HK-2 (cell line): Measurements from ENCODE around the gene WNT11.
"Not testable (repeated sequence)": the region's sequence is repeated elsewhere in the genome, so short reads cannot be mapped to it uniquely, and the experiment has no call there.

Experiments
- DNase-seq: peaks from one replicate; pipeline ENCODE4 v3.0.0-alpha.2; 2018; ENCODE audit not compliant: unreplicated experiment

The WNT11 gene

DNA sequence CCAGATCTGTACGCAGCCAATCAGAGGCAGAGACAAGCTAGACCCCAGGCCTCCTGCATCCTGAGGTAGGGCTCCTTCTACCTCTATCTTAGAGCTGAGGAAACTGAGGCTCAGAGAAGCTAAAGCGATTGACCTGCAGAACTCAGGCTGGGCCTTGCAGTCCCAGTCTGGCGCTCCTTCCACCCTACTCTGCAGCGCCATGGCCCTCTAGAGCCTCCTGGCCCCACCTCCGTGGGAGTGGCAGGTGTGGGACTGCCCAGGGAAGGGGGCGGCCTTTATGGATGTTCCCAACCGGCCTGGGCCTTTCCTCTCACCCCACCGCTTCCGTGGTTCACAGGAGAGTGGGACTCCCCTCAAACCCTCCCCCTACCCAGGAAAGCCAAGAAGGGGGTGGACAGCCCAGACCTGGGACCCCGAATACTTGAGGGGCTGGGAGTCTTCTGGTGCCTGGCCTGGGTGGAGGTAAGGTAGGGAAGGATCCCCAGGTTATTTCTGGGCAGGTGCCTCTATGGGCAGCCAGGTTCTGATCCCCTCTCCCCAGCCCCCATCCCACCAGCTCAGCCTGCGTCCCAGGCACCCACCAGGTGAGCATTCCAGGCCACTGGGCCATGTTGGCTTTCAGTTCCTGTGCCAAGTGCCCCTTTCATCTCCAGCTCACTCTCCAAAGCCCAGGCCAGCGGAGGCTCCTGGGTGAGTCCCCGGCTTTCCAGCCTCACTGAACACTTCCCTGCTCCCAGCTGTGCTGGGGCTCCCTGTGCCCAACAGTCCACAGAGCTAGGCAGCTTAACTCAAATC lies 3.0 kb downstream of the WNT11 start:
- DNase-seq = no peak

DNA sequence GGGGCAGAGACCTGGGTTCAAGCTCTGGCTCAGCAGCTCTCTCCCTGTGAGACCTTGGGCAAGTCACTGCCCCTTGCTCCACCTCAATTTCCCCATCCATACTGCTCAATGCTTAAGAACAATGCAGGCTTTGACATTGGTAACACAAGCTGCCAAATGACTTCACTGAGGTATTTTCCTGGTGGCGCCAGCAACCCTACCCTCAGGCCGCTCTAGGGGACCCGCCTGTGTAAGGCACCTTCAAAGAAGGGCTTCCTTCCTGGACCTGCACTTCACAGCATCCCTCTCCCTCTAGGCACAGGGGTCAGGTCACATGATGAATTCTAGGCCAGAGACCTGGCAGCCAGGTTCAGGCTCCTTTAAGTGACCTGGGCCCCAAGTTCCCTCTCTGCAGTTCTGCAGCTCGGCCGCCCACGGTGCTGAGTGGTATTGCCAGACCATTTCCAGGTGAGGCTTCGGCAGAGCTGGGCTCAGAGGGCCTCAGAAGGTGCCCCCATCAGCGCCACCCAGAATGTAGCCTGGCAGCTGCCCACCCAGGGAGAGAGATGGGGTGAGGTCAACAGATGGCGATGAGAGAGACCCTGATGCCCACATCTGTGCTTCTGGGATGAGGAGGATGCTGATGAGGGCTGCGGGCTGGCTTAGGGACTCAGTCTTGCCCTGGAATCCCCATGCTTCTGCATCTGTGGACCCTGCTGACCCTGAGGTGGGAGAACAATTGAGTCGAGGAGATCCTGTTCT lies 4.5 kb downstream of the WNT11 start:
- DNase-seq = no peak

DNA sequence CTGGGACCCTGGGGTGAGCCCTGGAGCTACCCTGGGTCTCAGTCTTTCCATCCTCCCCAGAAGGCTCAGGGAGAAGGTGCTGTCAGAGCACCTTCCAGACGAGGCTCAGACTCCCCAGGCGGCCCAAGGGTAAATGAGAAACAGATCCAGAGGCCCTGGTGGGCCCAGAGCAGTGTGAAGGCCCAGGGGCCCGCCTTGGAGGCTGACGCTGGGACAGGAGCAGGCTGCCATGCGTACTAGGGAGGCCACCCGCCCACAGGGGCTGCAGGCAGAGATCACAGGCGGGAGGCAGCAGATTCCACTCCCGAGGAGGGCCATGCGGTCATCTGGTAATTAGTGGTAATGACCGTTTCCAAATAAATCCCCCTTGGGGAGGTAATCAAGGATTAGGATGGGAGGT lies 5.2 kb downstream of the WNT11 start:
- no peak for DNase-seq

DNA sequence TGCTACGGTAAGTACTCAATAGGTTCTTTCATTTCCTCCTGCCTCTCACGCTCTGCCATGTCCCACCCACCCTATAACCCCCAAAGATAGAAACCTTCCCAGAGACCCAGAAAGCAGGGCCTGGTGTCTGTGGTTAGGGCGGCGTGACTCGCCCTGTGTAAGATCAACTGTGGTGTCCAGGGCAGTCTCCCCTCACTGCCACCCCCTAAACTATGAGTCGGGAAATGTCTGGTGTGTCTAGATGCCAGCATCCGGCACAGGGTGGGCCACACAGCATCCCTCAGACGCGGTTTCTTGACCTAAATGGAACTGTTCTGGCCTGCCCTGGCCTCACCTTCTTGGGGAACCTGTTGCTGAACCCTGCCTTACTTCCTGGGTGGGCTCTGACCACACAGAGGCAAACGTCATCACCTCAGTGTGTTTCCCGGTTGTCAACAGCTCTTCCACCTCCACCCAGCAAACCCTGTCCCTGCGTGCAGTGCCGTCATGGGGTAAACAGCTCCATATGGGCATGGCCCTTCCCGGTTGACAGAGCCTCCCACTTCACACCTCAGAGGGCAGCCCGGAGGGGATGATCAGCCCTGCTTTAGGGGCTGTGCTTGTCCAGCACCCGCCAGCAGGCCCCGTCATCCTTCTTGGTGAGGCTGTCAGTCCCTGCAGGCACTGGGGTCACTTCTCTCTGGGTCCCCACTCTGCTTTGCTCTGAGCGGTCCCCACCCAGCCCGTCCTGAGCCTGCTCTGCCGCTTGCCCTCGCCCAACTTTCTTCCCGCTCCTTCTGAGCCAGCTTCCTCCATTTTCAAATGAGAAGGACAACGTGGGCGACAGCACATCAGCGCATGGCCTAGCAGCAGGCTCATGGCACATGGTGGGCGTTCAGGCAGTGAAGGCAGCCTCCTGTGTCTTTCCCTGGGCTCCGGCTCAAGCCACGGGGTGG lies 6.0 kb downstream of the WNT11 start:
- no peak for DNase-seq

DNA sequence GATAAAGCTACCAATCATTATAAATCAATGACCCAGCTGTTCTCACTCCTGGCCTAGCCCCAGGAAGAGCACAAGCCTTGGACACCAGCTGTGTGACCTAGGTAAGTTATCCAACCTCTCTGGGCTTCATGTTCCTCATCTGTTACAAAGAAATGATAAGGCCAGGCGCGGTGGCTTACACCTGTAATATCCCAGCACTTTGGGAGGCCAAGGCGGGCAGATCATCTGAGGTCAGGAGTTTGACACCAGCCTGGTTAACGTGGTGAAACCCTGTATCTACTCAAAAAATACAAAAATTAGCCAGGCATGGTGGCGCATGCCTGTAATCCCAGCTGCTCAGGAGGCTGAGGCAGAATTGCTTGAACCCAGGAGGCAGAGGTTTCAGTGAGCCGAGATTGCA lies 7.6 kb downstream of the WNT11 start:
- DNase-seq = not testable (repeated sequence)

DNA sequence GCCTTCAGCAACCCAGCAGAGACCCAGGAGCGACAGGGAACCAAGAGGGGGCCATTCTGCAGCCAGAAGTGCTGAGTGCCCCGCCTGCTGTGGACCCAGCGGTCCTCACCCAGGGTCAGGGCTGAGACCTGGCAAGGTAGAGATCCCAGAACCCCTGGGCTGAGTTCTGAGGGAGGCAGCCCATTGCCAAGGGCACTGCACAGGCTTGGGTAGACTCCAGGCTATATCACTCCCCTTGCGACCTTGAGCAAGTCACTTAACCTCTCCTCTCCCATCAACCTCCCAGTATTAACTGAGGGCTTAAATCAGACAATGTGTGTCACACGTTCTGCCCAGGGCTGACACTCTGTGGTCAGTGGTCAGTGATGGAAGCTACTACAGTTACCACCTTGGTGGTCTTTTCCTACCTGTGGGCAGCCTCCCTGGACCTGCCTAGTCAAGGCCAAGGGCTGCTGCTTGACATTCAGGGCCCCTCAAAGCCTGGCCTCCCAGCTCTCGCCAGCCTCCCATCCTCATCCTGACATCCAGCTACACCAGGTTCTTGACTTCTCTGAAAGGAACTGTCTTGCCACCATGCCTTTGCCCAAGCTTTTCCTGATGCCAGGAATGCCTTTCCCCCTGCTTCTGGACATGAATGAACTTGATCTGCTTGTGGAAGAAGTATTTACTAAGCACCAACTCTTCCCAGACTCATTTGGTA lies 8.2 kb downstream of the WNT11 start:
- no peak for DNase-seq

DNA sequence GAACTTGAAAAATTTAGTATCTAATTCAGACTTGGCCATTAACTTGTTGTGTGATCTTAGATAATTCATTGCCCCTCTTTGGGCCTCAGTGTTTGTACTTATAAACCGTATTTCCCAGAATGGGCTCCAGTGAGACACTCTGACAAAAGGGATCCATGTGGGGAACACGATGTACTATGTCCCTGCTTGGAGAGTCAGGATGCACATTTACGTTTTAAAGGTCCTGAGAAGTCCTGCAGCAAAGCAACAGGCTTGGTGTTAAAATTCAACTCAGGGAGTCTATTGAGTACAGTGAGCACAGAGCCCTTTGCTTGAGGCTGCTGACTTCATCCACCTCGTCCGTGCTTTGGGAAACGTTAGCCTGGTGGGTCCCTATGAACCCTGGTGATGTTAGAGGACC lies 9.0 kb downstream of the WNT11 start:
- no peak for DNase-seq

DNA sequence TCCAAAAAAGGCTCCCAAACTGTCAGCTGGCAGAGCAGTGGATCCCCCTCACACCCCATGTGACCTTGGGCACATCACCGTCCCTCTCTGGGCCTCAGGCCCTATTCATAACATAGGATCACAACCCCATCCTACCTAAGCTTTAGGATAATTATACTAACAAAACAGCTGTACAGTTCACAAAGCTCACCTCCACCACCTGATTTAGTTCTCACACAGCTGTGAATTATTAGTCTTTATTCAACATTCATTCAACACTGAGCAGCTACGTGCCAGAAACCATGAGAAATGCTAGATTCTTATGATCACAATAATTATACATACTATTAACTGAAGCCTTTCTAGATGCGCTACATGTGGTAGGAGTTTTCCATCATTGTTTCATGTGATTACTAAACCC lies 9.5 kb downstream of the WNT11 start:
- DNase-seq = no peak

DNA sequence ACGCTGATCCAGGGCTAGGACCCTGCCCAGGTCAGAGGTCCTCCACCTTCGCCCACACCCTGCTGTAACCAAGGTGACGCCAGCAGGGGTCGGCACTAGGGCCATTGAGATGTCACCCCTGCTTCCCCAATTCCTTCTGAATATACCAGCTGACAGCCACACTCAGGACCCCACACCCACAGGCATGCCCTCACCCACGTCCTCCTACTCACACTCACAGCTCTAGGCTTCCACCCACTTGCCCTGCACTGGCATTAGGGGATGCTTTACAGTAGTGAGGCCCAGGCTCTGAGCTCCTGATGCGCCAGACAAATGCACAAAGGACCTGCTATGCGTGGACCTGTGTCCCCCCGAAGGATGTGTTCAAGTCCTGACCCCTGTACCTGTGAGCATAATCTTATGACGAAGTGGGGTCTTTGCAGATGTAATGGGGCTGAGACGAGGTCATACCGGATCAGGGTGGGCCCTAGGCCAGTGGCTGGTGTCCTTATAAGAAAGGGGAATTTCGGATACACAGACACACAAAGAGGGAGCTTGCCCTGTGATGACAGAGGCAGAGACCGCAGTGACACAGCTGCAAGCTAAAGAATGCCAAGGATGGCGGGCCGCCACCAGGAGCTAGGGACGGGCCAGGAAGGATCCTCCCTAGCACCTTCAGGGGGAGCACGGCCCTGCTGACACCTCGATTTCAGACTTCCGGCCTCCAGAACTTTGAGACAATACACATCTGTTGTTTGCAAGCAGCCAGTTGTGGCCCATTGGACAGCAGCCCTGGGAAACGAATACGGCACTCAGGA lies 11.2 kb downstream of the WNT11 start:
- DNase-seq = no peak

DNA sequence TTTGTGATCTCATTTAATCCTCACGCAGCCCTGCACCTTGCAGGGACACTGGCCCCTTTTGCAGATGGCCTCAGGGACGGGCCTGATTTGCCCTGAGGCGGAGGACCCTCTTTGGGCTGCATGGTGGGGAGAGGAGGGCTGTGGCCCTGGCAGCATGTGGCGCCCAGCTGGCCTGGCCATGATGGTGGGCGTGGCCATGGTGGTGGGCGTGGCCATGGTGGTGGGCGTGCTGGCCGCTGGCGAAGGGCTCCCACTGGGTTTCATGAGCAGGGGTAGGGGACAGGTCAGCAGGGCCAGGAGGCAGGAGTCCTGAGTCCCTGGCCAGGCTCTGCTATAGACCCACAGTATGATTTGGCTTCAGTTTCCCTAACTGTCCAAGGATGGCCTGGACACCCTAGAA lies 13.1 kb downstream of the WNT11 start:
- no peak for DNase-seq

DNA sequence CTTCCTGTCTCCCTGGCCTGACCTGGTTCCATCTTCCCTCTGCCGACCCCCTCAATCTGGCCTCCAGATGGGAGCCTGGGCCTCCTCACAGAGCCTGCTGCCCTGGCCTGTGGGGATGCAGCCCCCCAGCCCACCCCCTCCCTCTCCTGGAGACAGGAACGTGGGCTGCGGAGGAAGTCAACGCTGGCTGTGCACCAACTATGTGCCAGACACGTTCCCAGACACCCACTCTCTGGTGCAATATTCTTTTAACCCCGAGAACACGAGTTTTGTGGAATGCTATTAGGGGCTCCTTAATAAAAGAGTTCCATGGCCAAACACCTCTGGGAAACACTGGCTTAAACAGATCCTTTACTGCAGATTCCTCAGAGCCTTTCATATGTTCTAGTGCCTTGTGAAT lies 15.9 kb downstream of the WNT11 start:
- DNase-seq = no peak

DNA sequence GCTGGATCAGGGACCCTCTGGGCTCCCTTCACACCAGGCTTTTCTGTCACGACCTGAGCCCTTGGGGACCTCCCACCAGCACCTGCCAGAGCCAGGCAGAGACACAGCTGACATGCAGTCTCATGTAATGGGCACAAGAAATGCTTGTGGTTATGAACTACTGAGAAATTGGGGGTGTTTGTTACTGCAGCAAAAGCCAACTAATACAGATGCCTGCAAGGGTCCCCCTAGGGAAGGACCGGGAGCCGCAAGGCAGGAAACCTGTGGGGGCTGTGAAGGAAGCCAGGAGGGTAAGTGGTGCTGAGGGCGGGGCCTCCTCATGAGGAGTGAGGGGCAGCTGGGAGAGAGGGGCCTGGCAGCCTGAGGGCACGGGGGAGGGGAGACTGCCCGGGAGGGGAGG lies 16.6 kb downstream of the WNT11 start:
- DNase-seq = no peak

DNA sequence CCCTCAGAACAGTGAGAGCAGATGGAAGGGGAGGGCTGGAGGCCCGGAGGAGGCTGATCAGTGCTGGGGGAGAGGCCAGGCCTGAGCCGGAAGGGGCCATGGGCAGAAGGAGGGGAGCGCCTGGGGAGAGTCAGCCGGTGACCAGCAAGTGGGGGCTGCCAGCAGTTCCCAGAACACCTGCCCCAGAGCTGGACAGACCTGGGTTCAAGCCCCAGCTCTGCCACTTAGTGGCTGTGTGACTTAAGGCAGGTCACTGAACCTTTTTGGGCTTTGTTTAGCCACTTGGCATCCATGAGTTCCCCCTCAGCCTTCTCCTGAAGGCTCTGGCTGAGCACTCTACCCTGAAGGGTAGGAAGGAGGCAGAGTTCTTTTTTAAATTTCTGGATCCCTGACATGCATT lies 17.4 kb downstream of the WNT11 start:
- DNase-seq = no peak

DNA sequence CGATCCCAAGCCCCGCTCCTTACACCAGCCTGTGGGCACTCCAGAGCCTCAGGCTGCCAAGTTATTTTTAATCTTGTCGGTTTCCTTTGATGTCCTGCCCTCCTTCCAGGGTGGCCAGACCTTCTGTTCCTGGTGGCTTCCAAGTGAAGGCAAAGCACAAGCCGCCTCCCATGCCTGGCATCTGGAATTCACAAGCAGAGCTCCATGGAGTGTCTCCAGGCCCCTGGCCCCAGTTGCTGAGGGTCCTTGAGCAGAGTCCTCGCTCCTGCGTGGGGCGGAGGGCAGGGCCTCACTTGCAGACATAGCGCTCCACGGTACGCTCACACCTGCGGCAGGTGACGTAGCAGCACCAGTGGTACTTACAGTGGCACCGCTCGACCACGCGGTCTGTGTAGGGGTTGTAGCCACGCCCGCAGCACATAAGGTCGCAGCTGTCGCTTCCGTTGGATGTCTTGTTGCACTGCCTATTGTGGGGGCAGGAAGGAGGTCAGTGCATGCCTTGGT lies 19.5 kb downstream of the WNT11 start:
- DNase-seq = no peak

DNA sequence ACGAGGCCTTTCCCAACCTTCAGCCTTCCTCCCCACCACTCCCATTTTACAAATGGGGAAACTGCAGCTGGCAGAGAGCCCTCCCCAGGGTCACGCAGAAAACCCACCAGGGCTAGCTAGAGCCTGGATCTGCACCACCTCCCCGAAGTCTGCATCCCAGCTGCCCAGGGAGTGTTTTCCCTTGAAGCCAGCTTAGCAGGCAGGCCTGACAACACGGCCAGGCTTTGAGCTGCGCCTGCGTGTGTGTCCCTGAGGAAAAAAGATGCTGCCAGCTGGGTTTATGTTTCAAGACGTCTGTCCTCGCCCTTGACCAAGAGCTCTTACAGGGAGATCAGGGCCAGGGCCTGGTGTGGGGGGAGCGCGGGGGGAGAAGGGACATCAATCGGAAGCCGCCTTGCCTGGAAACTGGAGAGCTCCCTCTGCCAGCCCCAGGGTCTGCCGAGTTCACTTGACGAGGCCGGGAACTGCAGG lies 20.3 kb downstream of the WNT11 start:
- DNase-seq = no peak

DNA sequence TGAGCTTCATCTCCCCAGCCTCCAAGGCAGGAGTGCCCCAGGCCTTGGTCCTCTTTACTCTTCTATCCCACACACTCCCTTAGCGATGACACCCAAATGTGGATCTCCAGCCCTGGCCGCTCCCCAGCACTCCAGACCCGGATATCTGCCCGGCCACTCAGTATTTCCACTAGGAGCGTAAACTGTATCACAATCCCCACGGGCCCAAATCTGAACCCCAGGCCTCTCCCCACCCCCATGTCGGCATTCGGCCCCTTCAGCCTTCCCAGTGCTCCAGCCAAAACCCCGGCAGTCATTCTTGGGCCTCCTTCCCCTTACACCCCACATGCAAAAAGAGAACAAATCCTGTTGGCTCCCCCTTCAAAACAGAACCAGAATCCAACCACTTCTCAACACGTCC lies 20.8 kb downstream of the WNT11 start:
- no peak for DNase-seq

DNA sequence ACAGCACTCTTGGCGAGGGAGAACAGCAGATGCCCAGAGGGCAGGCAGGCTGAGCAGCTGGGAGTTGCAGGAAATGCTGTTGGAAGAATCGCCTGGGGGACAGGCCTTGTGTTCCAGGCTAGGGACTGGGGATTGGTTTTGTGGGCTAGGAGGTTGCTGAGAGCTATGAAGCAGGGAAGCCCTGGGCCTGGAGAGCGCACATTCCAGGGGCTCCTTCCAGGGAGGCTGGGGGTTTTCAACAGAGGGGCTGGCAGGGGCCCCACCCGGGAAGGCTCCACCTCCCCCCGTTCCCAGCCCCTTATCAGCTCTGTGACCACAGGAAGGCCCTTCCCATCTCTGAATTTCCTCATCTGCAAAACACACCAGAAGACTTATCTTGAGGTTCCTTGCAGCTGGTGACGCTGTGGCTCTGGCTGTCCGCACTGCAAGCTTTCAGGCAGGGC lies 21.7 kb downstream of the WNT11 start:
- no peak for DNase-seq

DNA sequence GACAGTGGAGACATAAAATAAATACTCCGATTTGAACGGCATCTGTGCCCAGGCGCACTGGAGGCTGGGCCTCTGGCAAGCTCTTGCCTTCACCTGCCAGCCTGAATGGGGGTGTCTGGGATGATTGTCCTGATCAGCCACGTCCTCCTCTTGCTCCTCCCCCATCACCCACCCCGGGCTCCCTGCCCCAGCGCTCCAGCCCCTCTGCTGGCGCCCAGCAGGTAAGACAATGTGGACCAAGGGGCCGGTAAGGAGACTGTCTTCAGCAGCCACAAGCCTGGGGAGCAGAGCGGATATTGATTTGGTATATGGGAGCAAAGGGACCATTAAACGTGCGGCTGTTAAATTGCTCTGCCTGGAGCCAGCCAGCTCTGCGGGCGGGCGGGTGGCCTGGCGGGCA lies 24.9 kb downstream of the WNT11 start:
- no peak for DNase-seq

DNA sequence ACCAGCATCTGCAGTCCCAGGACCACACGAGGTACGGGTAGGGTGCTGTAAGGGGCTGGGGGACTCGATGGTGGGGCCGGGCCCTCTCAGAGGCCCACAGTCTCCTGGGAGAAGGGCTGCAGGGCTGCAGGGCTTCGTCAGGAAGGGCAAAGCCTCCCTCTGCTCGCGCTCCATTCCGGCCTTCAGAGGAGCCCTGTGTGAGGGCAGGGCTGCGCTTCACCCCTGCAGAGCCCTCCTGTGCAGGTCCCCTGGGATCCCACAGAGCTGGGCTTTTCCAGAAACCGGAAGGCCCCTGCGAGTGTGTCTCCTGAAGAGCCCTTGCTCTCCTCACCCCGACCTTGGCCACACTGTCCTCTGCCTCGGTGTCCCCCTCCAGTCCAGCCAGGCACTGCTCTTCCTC lies 27.2 kb downstream of the WNT11 start:
- DNase-seq = no peak

DNA sequence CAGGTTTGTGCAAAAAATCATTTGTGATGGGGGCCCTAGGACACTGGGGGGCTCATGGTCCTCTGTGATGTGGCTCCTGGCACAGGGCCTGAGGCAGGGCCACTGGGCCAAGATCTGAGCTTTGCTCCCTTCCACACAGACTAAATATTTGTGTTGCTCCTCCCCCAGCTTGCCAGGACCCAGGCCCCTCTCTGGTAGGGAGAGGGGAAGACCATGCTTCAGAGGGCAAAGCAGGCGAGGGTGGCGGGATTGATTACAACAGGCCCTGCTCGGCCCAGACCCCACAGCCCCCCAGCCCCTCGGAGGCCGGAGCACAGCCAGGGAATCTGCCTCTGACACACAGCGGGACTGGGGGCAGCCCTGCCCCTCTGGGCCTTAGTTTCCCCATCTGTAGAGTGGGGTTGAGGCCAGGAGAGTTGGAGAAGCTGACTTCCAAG lies 29.0 kb downstream of the WNT11 start:
- DNase-seq = no peak
